ENCODE measurements around the gene NPPC. TPM values are rescaled to one million over a fixed set of nuclear protein-coding genes. Genes with fewer than 3 reads are reported as not detected.
"Not testable (repeated sequence)": the region's sequence is repeated elsewhere in the genome, so short reads cannot be mapped to it uniquely, and the experiment has no call there.

The NPPC gene
- total RNA-seq, 2 experiments from 2014 or later = not detected

DNA sequence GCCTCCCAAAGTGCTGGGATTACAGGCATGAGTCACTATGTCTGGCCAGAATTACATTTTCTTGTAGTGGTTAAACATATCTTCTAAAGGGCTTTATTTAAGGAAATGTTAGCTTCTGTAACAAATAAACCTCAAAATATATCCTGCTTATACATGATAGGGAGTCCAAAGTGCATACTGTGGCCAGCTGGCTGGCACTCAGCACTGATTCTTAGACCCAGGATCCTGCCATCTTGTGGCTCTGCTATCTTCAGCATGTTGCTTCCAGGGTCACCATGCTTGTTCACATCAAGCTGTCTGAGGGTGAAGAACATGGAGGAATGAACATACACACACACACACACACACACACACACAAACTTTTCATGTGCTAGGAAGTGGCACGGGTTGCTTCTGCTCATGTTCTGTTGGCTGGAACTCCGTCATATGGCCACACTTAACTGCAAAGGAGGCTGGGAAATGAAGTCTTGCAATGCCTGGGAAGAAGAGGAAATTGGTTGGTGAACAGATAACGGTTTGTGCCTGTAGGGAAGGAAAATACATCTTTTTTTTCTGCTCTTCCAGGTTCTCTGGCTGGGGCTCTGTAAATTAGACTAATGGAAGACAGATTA is 40.0 kb downstream of the NPPC start:
- ChIA-PET POLR2A (no interaction called here), CTCF (interaction anchor here (1.7 kb wide), 1 partner anchor 13 kb away, joined by 5 read pairs; no protein-coding TSS in a partner anchor)
- H3K36me3 Mint-ChIP-seq (ENCODE audit: low read depth) = no peaks in the 10 kb centered on the region
- H3K4me1 Mint-ChIP-seq = no peaks in the 10 kb centered on the region
- H3K9me3 Mint-ChIP-seq = no peaks in the 10 kb centered on the region
- no peak overlapping the region for H3K27ac Mint-ChIP-seq
- no peak overlapping the region for H3K4me3 Mint-ChIP-seq
- peaks cover 41% of the 10 kb centered on the region for H3K27me3 Mint-ChIP-seq
- no peak for DNase-seq

- DNase-seq = no peak
- no peak overlapping the region for H3K4me3 Mint-ChIP-seq
- H3K27me3 Mint-ChIP-seq = peaks cover 44% of the 10 kb centered on the region
- no peaks in the 10 kb centered on the region for H3K4me1 Mint-ChIP-seq
- ChIA-PET POLR2A (interaction anchor here (0.6 kb wide), 1 partner anchor 12 kb away, joined by 3 read pairs; no protein-coding TSS in a partner anchor), CTCF (interaction anchor here (0.5 to 2.0 kb wide), 3 partner anchors 16 to 1822 kb away, joined by 3 to 4 read pairs (median 3); no protein-coding TSS in a partner anchor)
- no peak overlapping the region for H3K27ac Mint-ChIP-seq
- no peaks in the 10 kb centered on the region for H3K36me3 Mint-ChIP-seq (ENCODE audit: low read depth)
- H3K9me3 Mint-ChIP-seq = no peaks in the 10 kb centered on the region
Observed at GRCh38 chr2:231884438-231885140, 41.6 kb downstream of the NPPC start.

GRCh38 chr2:231883468-231883881 is 42.7 kb downstream of the NPPC start:
- ChIA-PET POLR2A (interaction anchor here (0.6 kb wide), 1 partner anchor 13 kb away, joined by 3 read pairs; no protein-coding TSS in a partner anchor), CTCF (interaction anchor here (2.0 kb wide), 1 partner anchor 17 kb away, joined by 4 read pairs; no protein-coding TSS in a partner anchor)
- no peak overlapping the region for H3K27ac Mint-ChIP-seq
- no peak overlapping the region for H3K4me3 Mint-ChIP-seq
- DNase-seq = no peak
- no peaks in the 10 kb centered on the region for H3K4me1 Mint-ChIP-seq
- no peaks in the 10 kb centered on the region for H3K36me3 Mint-ChIP-seq (ENCODE audit: low read depth)
- H3K27me3 Mint-ChIP-seq = peaks cover 43% of the 10 kb centered on the region
- H3K9me3 Mint-ChIP-seq = no peaks in the 10 kb centered on the region

GRCh38 chr2:231882646-231883045 is 43.5 kb downstream of the NPPC start:
- Mint-ChIP-seq H3K36me3 (ENCODE audit: low read depth) (no peaks in the 10 kb centered on the region), H3K9me3 (no peaks in the 10 kb centered on the region), H3K27ac (no peak overlapping the region), H3K27me3 (peaks cover 41% of the 10 kb centered on the region), H3K4me3 (no peak overlapping the region), H3K4me1 (no peaks in the 10 kb centered on the region)
- DNase-seq = no peak
- CTCF ChIA-PET = no interaction called here
- POLR2A ChIA-PET = no interaction called here

DNA sequence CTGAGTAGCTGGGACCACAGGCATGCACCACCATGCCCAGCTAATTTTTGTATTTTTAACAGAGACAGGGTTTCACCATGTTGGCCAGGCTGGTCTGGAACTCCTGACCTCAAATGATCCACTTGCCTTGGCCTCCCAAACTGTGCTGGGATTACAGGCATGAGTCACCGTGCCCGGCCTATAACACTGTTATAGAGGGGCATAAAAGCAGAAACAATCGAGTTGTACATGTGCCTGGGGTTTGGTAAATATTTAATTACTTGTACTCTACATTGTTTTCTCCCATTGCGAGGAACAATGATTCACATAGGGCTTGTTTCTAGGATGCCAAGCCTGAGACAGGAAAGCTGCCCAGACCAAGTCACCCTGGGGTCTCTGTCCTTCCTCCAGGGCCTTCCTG is 45.8 kb downstream of the NPPC start:
- H3K27me3 Mint-ChIP-seq = peaks cover 30% of the 10 kb centered on the region
- DNase-seq; H3K9me3 Mint-ChIP-seq; H3K27ac Mint-ChIP-seq; H3K36me3 Mint-ChIP-seq (ENCODE audit: low read depth); H3K4me1 Mint-ChIP-seq; POLR2A ChIA-PET; H3K4me3 Mint-ChIP-seq: not testable (repeated sequence)
- CTCF ChIA-PET = interaction anchor here (1.6 kb wide), 1 partner anchor 21 kb away, joined by 5 read pairs; no protein-coding TSS in a partner anchor

DNA sequence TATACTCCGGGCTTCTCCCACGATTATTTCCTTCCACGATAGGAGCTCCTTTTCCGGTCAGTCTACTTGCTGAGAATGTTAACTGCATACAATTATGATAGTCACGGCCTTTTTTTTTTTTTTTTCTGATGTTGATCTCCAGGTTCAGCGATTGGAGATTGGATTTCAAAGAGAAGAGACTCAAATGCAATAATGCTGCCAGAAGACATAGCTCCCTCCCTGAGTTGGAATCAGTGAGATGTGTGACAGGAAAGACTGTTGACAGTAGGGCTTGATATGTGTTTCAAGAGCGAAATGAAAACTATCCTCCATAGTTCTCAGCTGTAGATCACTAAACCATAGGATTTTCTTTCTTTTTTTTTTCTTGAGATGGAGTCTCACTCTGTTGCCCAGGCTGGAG is 47.0 kb downstream of the NPPC start:
- no peaks in the 10 kb centered on the region for H3K36me3 Mint-ChIP-seq (ENCODE audit: low read depth)
- POLR2A ChIA-PET = no interaction called here
- no peak overlapping the region for H3K4me3 Mint-ChIP-seq
- peaks cover 28% of the 10 kb centered on the region for H3K27me3 Mint-ChIP-seq
- no peaks in the 10 kb centered on the region for H3K9me3 Mint-ChIP-seq
- CTCF ChIA-PET = interaction anchor here (0.6 to 1.6 kb wide), 2 partner anchors 22 to 375 kb away, joined by 5 read pairs; no protein-coding TSS in a partner anchor
- H3K4me1 Mint-ChIP-seq = no peaks in the 10 kb centered on the region
- H3K27ac Mint-ChIP-seq = no peak overlapping the region
- DNase-seq = no peak

- CTCF ChIA-PET = no interaction called here
Observed at GRCh38 chr2:231877533-231878456, 48.4 kb downstream of the NPPC start.

GRCh38 chr2:231874944-231875343 is 51.3 kb downstream of the NPPC start:
- POLR2A ChIA-PET = no interaction called here
- no peak for DNase-seq
- Mint-ChIP-seq H3K4me1 (no peaks in the 10 kb centered on the region), H3K27me3 (peaks cover 14% of the 10 kb centered on the region), H3K27ac (no peak overlapping the region), H3K36me3 (ENCODE audit: low read depth) (no peaks in the 10 kb centered on the region), H3K9me3 (no peaks in the 10 kb centered on the region), H3K4me3 (no peak overlapping the region)
- CTCF ChIA-PET = interaction anchor here (1.4 kb wide), 1 partner anchor 26 kb away, joined by 4 read pairs; no protein-coding TSS in a partner anchor

More at GRCh38 chr2:231877533-231878456, 48.4 kb downstream of the NPPC start:
- no peaks in the 10 kb centered on the region for H3K36me3 Mint-ChIP-seq (ENCODE audit: low read depth)
- peaks cover 19% of the 10 kb centered on the region for H3K27me3 Mint-ChIP-seq
- H3K27ac Mint-ChIP-seq = no peak overlapping the region
- no peaks in the 10 kb centered on the region for H3K4me1 Mint-ChIP-seq
- DNase-seq = no peak
- POLR2A ChIA-PET = no interaction called here
- no peak overlapping the region for H3K4me3 Mint-ChIP-seq
- no peaks in the 10 kb centered on the region for H3K9me3 Mint-ChIP-seq

Other genes with a start within 250 kb of the NPPC start
- gene PTMA, start 217.9 kb downstream of the NPPC start, total RNA-seq = 1,000 to 10,000 TPM; 1,300 to 1,326 TPM
- 10 to 100 TPM; 36.7 to 37.7 TPM for gene PDE6D, start 145.1 kb downstream of the NPPC start, total RNA-seq
- gene COPS7B, start 140.0 kb downstream of the NPPC start, total RNA-seq = 10 to 100 TPM; 35.1 to 38.4 TPM
- 10 to 100 TPM; 25.8 to 30.6 TPM for gene DIS3L2, start 35.3 kb upstream of the NPPC start, total RNA-seq

All from activated CD4-positive, alpha-beta memory T cell treated with anti-CD3 and anti-CD28 coated beads, Interleukin-2, amount 10 ng/mL, durations not matched to agents 7 days and 5 days (primary cell).